Astrocyte of the spinal cord (primary cell): ENCODE data around the gene TICAM2.

Source experiments
- DNase-seq: peaks from one replicate; pipeline ENCODE4 v3.0.0; 2011; ENCODE audit warnings: low read depth, low spot score
- H3K4me3 ChIP-seq: 2 replicates; pipeline ENCODE4 v1.5.1; 2011; ENCODE audit warnings: low read depth, mild to moderate bottlenecking, low read length, moderate library complexity
- CTCF ChIP-seq: IDR thresholded peaks from 2 replicates; pipeline ENCODE4 v1.5.1; 2012; ENCODE audit warnings: low read depth, mild to moderate bottlenecking, low read length, inconsistent platforms
- in situ Hi-C: cut with HindIII; loops from 2 replicates; pipeline ENCODE4 v1.10.0; 2017; ENCODE audit warnings: low sequenced_read_pairs

The TICAM2 gene

GRCh38 chr5:115616472-115616871, 14.2 kb upstream of the TICAM2 start:
- in situ Hi-C loops = no loop called here
- TF ChIP-seq CTCF = no peak
- H3K4me3 ChIP-seq = no peak overlapping the region
- DNase-seq = no peak

- in situ Hi-C loops = no loop called here
- DNase-seq = no peak
- TF ChIP-seq CTCF = no peak
- H3K4me3 ChIP-seq = no peak overlapping the region
These were observed 9.6 kb upstream of the TICAM2 start for GRCh38 chr5:115611873-115612272.

GRCh38 chr5:115607935-115608334, 5.7 kb upstream of the TICAM2 start:
- TF ChIP-seq CTCF = no peak
- in situ Hi-C loops = no loop called here
- H3K4me3 ChIP-seq = no peak overlapping the region
- DNase-seq = no peak

GRCh38 chr5:115605436-115605835, 3.2 kb upstream of the TICAM2 start:
- no peak overlapping the region for H3K4me3 ChIP-seq
- DNase-seq = no peak
- TF ChIP-seq CTCF = no peak
- in situ Hi-C loops = no loop called here

- TF ChIP-seq CTCF = no peak
- H3K4me3 ChIP-seq = peak overlapping the region; percentile 76
- DNase-seq = peak; percentile 51
- in situ Hi-C loops = no loop called here
These were observed 379 bp upstream of the TICAM2 start for GRCh38 chr5:115602591-115603125.

- TF ChIP-seq CTCF = no peak
- DNase-seq = peak; percentile 50
- H3K4me3 ChIP-seq = peak overlapping the region; percentile 76
- in situ Hi-C loops = no loop called here
These were observed 1.5 kb downstream of the TICAM2 start for GRCh38 chr5:115600766-115601165.

GRCh38 chr5:115599924-115600323, 2.4 kb downstream of the TICAM2 start:
- no peak overlapping the region for H3K4me3 ChIP-seq
- in situ Hi-C loops = no loop called here
- no peak for DNase-seq
- TF ChIP-seq CTCF = no peak
